Progenitor cell of endocrine pancreas (in vitro differentiated cells): ENCODE data around the gene ZNF211. TPM values are rescaled to one million over a fixed set of nuclear protein-coding genes. Genes with fewer than 3 reads are reported as not detected.
A peak's percentile ranks its signal among the peaks of the same experiment; 100 is the strongest.

Experiments used
- DNase-seq: peaks from one replicate; pipeline ENCODE4 v3.0.0; 2021; ENCODE audit warnings: low spot score; ENCODE audit not compliant: unreplicated experiment
- H3K27ac Mint-ChIP-seq: 2 replicates; pipeline ENCODE4 v1.8.0; 2021; ENCODE audit warnings: mild to moderate bottlenecking, moderate library complexity, mixed read lengths
- H3K27me3 Mint-ChIP-seq: 2 replicates; pipeline ENCODE4 v1.8.0; 2021; ENCODE audit warnings: mixed read lengths
- H3K36me3 Mint-ChIP-seq: 2 replicates; pipeline ENCODE4 v1.8.0; 2022; ENCODE audit warnings: mixed read lengths; ENCODE audit not compliant: insufficient read depth
- H3K4me1 Mint-ChIP-seq: 2 replicates; pipeline ENCODE4 v1.8.0; 2021; ENCODE audit warnings: low read depth, mixed read lengths
- H3K4me3 Mint-ChIP-seq: 2 replicates; pipeline ENCODE4 v1.8.0; 2021; ENCODE audit warnings: low read depth, mild to moderate bottlenecking, moderate library complexity, mixed read lengths
- H3K9me3 Mint-ChIP-seq: 2 replicates; pipeline ENCODE4 v1.8.0; 2021; ENCODE audit warnings: low read depth, mixed read lengths
- long read RNA-seq: library from polyadenylated mRNA; unstranded; transcript quantifications from one replicate; pipeline ENCODE4 v2.0.0, GENCODE V29; 2020
- total RNA-seq: library from RNA; stranded (reverse); gene quantifications from 2 replicates; pipeline ENCODE4 v1.2.1, GENCODE V29; 2021
- TF ChIP-seq, protein P1 (sequence below): fragments of 200-600 bp; sonication (generic); IDR thresholded peaks from one replicate; pipeline ENCODE4 v1.5.0; 2021; ENCODE audit warnings: antibody characterized with exemption, mild to moderate bottlenecking; ENCODE audit not compliant: unreplicated experiment

The ZNF211 gene
- 25.1 and 26.0 TPM in 2 replicates for total RNA-seq
- long read RNA-seq, transcript ZNF211-204 (3 exons, 2,472 nt): minor isoform, 18 of 95 reads
- long read RNA-seq, transcript ZNF211-203 (5 exons, 2,577 nt): minor isoform, 5 of 95 reads
- long read RNA-seq, transcript ZNF211-201 (4 exons, 2,440 nt): major isoform, 38 of 95 reads
- long read RNA-seq, transcript ZNF211-207 (5 exons, 2,641 nt): minor isoform, 6 of 95 reads
- long read RNA-seq, partial matches to known transcripts: 1 of 95 reads
- long read RNA-seq, other reads (novel, unspliced or antisense): 22 of 95 reads

DNA sequence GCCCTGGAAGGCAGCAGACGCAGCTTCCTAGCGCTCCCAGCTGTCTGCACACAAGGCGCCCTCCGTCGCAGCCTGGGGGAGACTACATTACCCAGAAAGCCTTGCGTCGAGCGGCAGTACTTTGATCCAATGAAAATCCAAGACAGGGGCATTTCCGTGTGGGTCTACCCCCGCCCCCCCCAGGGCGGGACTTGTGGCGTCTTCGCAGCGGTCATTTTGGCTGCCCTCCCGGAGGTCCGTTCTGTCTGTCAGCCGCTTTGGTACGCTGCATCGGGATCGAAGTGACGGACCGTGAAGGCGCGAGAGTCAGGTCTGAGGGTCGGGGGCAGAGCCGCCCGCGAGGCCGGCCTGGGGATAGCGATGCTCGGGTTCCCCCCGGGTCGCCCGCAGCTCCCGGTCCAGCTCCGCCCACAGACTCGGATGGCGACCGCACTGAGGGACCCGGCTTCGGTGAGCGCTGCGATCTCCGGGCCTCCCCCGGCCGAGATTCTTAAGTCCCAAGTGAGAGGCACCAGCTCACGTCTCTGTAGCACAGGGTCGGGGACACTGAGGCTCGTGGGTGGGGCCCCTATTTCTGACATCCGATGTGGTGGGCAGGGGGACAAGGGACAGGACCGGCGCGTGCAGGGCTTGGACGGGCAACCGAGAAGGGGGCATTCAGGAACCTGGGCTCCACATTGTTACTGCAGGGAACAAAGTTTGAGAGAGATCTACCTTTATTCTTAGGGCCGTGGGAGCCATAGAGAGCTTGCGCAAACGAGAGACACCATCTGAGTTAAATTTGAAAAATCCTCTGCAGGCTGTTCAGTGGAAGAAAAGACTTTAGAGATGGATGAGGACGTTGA is at the start of gene ZNF211:
TSS of gene ZNF211 (plus strand) at position 182 of the 845 bp plus-strand sequence. CDS start at position 361, 179 bp downstream.
- peak; percentile 82 for DNase-seq
- peaks cover 15% of the 10 kb centered on the region for H3K4me1 Mint-ChIP-seq
- no peaks in the 10 kb centered on the region for H3K27me3 Mint-ChIP-seq
- peak within 1 kb of the TSS; percentile 95 for H3K4me3 Mint-ChIP-seq
- peak within 1 kb of the TSS; percentile 94 for H3K27ac Mint-ChIP-seq
- TF ChIP-seq, protein P1, sequence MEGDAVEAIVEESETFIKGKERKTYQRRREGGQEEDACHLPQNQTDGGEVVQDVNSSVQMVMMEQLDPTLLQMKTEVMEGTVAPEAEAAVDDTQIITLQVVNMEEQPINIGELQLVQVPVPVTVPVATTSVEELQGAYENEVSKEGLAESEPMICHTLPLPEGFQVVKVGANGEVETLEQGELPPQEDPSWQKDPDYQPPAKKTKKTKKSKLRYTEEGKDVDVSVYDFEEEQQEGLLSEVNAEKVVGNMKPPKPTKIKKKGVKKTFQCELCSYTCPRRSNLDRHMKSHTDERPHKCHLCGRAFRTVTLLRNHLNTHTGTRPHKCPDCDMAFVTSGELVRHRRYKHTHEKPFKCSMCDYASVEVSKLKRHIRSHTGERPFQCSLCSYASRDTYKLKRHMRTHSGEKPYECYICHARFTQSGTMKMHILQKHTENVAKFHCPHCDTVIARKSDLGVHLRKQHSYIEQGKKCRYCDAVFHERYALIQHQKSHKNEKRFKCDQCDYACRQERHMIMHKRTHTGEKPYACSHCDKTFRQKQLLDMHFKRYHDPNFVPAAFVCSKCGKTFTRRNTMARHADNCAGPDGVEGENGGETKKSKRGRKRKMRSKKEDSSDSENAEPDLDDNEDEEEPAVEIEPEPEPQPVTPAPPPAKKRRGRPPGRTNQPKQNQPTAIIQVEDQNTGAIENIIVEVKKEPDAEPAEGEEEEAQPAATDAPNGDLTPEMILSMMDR: no peak
- H3K9me3 Mint-ChIP-seq: peaks cover 34% of the 10 kb centered on the region
- H3K36me3 Mint-ChIP-seq: peaks cover 57% of the 10 kb centered on the region

DNA sequence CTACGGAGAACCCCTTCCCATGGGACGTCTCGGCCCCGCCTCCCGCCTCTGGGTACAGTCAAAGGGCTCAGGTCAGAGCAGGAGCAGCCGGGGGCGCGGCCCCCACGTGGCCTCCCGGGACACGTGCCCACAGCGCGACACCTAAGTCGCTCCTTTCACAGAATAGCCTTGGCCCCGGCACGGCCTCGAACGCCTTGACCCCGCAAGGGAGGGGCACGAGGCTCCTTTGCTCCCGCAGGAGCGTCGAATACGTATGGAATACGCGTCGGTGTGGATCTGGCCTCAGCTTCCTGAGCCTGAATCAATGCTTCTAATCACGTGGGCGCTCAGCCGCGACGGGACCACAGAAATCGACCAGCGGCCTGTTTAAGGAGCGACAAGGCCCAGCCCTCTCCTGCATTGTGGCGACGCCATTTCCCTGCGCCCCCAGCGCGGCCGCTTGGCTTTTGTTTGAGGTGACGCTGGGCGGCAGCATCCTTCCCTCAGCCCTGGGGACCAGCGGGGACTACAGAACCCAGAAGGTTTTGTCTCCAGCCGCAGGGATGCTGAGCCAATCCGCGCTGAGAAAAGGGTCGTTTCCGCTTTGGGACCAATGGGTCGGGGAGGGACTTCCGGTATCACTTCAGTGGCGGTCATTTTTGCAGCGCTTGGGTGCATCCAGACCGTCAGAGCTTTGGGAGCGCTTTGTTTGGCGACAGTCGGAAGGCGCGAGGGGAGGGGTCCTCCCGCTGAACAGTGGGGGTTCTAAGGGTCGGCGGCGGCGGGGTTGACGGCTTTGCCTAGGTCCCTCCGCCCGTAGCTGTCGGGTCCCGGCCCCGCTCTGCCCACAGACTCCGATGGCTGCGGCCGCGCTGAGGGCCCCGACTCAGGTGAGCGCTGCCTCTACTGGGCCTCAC is 49.2 kb upstream of the ZNF211 start, which contains the start of gene ZIK1:
TSS of gene ZIK1 (plus strand) at position 625 of the 896 bp plus-strand sequence. CDS start at position 837, 212 bp downstream.
- peak within 1 kb of the TSS; percentile 92 for H3K27ac Mint-ChIP-seq
- peak; percentile 76 for DNase-seq
- H3K36me3 Mint-ChIP-seq: peaks cover 50% of the 10 kb centered on the region
- H3K9me3 Mint-ChIP-seq: peaks cover 54% of the 10 kb centered on the region
- peaks cover 4% of the 10 kb centered on the region for H3K27me3 Mint-ChIP-seq
- H3K4me1 Mint-ChIP-seq: peaks cover 8% of the 10 kb centered on the region
- TF ChIP-seq, protein P1: peak; percentile 8
- peak within 1 kb of the TSS; percentile 94 for H3K4me3 Mint-ChIP-seq

DNA sequence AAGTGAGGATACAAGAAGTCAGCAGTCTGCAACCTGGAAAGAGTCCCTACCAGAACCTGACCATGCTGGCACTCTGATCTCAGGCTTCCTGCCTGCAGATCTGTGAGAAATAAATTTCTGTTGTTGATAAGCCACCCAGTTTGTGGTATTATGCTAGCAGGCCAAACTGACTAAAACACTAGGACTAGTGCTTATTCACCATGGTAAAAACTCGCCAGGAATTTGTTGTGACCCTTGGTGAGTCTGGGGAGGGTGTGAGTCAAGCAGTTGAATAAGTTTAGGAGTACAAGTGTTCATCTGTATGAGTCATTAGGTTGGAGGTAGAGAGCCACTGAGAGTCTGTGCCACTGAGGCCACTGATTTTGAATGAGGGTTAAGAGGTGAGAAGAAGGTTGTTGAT is 45.4 kb upstream of the ZNF211 start:
- DNase-seq: no peak
- Mint-ChIP-seq H3K27me3 (no peaks in the 10 kb centered on the region), H3K36me3 (peaks cover 82% of the 10 kb centered on the region), H3K27ac (no peak overlapping the region), H3K4me1 (peaks cover 6% of the 10 kb centered on the region), H3K4me3 (no peak overlapping the region), H3K9me3 (peaks cover 67% of the 10 kb centered on the region)
- TF ChIP-seq, protein P1: no peak

DNA sequence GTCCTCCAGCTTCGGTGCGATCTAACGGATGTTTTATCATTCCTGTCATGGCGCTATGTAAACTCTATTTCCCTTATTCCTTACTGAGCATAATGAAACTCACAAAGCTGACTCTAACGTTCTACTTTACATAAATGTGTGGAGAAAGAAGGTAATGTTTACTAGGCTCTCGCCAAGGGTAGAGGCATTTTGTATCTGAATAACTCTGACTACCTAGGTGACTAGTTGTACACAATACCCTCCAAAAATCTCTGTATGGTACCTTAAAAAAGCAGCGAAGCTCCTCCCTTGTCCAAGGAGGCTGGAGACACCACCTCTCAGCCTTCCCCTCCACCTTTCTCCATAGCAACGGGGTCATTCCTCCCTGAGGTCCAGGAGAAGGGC is 33.6 kb upstream of the ZNF211 start:
- Mint-ChIP-seq H3K9me3 (peaks cover 37% of the 10 kb centered on the region), H3K4me1 (peaks cover 2% of the 10 kb centered on the region), H3K36me3 (peaks cover 23% of the 10 kb centered on the region), H3K27me3 (no peaks in the 10 kb centered on the region), H3K4me3 (peak overlapping the region; percentile 83), H3K27ac (peak overlapping the region; percentile 60)
- no peak for DNase-seq
- TF ChIP-seq, protein P1: no peak
